Measurements from ENCODE around the gene PILRB.
"Not testable (repeated sequence)": the region's sequence is repeated elsewhere in the genome, so short reads cannot be mapped to it uniquely, and the experiment has no call there.

Gene PILRB

DNA sequence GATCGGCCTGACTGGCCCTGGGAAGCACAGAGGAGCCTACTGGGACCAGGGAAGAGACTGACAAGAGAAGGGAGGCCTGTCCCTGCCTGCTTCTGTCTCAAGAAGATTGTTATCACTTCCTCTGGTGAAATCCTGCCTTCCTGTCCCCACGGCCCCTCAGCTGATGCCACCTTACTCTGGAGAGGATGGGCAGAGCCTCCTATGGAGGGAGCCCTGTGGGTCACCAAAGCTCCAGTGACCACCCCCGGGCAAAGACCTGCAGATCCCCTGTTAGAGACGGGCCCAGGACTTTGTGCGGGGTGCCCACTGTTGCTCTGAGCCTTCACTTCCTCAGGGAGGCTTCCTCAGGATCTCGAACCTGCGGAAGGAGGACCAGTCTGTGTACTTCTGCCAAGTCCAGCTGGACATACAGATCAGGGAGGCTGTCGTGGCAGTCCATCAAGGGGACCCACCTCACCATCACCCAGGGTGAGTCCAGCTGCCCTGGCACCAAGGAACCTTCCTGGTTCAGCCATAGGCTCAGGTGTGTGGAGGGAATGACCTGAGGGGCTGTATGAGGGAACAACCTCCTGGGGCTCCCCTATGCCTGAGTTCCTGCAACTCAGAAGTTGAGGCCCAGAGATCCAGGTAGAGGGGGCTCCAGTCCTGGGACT lies 1.4 kb upstream of the PILRB start:
- no peak for DNase-seq (ENCODE audit: low spot score)

DNA sequence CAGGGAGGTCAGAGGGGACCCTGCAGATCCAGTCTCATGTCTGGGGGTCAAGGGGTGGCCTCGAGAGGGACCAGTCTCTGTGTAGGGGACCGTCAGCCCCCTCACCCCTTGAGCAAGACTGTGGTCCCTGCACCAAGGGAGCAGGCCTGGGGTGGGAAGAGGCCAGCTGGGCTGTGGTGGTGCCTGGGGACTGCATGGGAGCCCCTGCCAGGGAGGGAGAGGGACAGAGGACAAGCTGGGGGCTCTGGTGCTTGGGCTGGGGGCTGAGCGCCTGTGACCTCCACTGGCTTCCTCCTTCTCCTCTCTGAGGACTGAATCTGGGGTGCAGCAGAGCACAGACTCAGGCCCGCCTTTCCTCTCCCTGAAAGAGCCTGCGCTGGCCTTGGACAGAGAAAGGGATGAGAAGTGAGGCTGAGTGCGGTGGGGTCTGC lies 771 bp upstream of the PILRB start:
- no peak for DNase-seq (ENCODE audit: low spot score)

- no peak for DNase-seq (ENCODE audit: low spot score)
These were observed 918 bp downstream of the PILRB start for GRCh38 chr7:100358857-100359212.

DNA sequence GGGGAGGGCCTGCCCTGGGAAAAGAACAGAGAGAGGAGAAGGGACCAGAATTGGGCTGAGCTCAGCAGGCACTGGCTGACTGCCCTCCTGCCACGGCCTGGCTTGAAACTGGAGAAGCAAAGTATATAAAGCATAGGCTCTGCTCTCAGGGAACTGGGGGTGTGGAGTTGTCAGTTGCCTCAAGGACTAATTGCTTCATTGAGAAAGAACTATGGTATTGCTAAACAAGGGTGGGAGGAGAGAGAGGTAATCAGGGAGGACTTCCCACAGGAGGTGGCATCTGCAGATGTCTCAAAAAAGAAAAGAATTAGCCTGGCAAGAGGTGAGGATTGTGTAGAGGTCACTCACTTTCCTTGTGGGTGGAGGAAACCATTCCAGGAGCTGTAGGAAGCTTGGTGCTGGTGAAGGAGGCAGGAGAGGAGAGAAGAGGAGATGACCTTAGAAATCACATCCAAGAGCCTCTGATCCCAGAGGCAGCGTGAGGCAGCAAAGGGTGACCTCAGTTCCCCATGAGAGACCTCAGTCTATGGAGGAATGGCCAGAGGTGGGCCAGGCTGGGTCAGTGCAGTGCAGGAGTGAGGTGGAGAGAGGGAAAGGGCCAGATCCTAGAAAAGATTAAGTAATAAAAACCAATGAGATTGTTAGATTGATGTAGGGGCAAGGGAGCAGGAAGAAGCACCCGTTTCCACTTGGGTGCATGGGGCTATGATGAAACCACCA lies 2.4 kb downstream of the PILRB start:
- no peak for DNase-seq (ENCODE audit: low spot score)

GRCh38 chr7:100363098-100363497 lies 5.2 kb downstream of the PILRB start:
- no peak for DNase-seq (ENCODE audit: low spot score)

DNA sequence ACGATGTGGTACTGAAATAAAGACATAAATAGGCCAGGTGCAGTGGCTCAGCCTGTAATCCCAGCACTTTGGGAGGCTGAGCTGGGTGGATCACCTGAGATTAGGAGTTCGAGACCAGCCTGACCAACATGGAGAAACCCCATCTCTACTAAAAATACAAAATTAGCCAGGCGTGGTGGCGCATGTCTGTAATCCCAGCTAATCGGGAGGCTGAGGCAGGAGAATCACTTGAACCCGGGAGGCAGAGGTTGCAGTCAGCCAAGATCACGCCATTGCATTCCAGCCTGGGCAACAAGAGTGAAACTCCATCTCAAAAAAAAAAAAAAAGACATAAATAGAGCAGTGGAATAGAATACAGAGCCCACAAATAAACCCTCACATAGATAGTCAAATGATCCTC lies 5.9 kb downstream of the PILRB start:
- not testable (repeated sequence) for DNase-seq (ENCODE audit: low spot score)

DNA sequence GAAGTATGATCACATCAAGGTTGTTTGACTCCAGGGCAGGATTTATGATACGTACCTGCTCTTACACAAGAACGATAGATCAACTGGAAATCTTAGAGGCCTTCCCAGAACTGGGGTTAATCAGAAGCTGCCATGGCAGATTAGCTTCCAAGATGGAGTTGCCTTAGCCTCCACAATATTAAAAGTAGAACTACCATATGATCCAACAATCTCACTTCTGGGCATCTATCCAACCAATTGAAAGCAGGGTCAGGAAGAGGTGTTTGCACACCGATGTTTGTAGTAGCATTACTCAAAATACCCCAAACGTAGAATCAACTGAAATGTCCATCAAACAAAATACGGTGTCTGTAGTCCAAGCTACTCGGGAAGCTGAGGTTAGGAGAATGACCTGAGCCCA lies 6.6 kb downstream of the PILRB start:
- no peak for DNase-seq (ENCODE audit: low spot score)

- DNase-seq (ENCODE audit: low spot score) = not testable (repeated sequence)
These were observed 8.1 kb downstream of the PILRB start for GRCh38 chr7:100365998-100366367.

DNA sequence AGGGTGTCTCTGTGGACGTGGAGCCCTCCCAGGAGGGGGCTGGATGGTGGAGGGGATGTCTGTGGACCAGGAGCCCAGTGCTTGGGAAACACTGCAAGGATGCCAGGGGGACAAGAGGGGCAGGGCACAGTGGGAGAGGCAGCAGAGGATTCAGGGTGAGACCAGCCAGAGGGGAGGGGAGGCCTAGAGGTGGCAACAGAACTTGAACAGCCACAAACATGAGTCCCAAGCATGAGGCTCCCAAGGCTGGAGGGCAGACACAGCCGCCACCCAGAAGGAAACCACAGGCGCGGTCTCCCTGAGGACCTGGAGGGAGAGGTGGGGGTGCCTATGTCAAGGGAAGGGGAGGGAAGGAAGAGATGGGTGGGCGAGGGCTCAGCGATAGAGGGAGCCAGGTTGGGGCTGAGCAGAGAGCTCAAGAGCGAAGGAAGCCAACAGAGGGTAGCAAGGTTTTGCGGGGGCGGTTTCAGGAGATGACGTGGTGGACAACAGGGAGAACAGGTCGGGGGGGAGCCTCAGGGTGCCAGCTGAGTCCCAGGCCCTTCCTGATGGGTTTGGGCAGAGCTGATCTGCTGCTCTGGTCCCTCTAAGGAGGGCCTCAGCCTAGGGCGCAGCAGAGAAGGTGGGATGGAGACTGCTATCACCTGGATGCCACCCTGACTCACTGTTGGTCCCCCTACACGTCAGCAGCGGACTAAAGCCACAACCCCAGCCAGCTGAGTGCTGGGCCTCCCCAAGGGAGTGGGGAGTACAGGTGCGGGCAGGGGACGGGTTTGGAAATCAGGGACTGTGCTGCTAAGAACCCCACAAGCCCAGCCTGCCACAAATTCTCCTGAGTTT lies 8.7 kb downstream of the PILRB start:
- no peak for DNase-seq (ENCODE audit: low spot score)

GRCh38 chr7:100367251-100367620 lies 9.3 kb downstream of the PILRB start:
- DNase-seq (ENCODE audit: low spot score) = no peak

- no peak for DNase-seq (ENCODE audit: low spot score)
These were observed 10.0 kb downstream of the PILRB start for GRCh38 chr7:100367676-100368613.

GRCh38 chr7:100369105-100369504 lies 11.2 kb downstream of the PILRB start:
- peak; percentile 42 for DNase-seq (ENCODE audit: low spot score)

DNA sequence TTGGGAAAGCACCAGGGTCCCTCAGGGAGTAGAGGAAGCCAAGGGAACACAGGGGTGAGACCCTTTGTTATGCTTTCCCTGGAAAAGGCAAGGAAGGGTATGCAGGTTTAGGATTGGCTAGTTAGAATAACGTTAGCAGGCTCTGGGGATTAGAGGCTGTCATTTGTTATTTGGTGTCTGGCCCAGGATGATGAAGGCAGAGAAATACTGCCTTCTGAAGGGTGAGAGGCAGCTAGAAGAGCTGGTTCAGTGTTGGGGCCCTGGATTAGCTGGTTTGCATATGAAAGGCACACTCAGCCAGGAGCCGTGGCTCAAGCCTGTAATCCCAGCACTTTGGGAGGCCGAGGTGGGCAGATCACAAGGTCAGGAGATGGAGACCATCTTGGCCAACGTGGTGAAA lies 12.4 kb downstream of the PILRB start:
- DNase-seq (ENCODE audit: low spot score) = no peak

DNA sequence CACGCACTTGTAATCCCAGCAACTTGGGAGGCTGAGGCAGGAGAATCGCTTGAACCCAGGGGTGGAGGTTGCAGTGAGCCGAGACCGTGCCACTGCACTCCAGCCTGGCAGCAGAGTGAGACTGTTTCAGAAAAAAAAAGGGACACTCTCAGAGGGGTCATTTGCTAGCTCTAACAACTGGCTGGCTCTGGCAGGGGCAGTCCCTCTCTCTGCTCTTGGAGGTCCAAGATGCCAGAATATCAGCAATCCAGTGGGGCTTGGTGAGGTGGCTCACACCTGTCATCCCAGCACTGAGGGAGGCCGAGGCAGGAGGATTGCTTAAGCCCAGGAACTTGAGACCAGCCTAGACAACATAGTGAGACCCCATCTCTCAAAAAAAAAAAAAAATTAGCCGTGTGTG lies 12.8 kb downstream of the PILRB start:
- no peak for DNase-seq (ENCODE audit: low spot score)

GRCh38 chr7:100371561-100372171 lies 13.7 kb downstream of the PILRB start:
- DNase-seq (ENCODE audit: low spot score) = no peak

DNA sequence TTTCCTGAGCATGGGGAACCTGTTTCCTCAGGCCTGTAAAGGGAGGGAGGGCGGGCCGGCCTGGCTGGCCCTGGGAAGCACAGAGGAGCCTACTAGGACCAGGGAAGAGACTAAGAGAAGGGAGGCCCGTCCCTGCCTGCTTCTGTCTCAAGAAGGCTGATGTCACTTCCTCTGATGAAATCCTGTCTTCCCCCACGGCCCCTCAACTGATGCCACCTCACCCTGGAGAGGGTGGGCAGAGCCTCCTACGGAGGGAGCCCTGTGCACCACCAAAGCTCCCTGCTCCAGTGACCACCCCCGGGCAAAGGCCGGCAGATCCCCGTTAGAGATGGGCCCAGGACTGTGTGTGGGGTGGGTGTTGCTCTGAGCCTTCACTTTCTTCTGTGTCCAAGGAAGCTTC lies 14.3 kb downstream of the PILRB start:
- no peak for DNase-seq (ENCODE audit: low spot score)

- no peak for DNase-seq (ENCODE audit: low spot score)
These were observed 14.8 kb downstream of the PILRB start for GRCh38 chr7:100372694-100373093.

- no peak for DNase-seq (ENCODE audit: low spot score)
These were observed 15.4 kb downstream of the PILRB start, which contains the start of gene PILRA for GRCh38 chr7:100373261-100373831. Gene PILRA, plus strand, starts transcription at chr7:100373487. Its CDS starts 170 bp downstream, at chr7:100373657.

DNA sequence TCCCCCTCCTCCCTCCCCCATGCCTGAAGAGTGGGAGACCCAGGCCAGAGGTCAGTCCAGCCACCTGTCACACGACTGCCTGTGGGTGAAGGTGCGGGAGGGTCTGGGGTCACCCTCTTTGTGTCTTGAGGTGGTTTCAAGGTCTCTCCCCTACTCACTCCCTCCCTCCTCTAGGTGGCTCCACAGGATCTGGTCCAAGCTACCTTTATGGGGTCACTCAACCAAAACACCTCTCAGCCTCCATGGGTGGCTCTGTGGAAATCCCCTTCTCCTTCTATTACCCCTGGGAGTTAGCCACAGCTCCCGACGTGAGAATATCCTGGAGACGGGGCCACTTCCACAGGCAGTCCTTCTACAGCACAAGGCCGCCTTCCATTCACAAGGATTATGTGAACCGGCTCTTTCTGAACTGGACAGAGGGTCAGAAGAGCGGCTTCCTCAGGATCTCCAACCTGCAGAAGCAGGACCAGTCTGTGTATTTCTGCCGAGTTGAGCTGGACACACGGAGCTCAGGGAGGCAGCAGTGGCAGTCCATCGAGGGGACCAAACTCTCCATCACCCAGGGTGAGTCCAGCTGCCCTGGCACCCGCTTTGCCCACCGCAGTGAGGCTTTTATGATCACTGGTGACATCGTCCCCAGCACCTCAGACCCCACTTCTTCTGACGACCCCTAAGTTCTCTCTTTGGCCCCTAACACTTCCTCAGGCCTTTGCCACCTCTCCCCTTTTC lies 16.1 kb downstream of the PILRB start:
- not testable (repeated sequence) for DNase-seq (ENCODE audit: low spot score)

- DNase-seq (ENCODE audit: low spot score) = no peak
These were observed 16.7 kb downstream of the PILRB start for GRCh38 chr7:100374601-100375000.
